ENCODE measurements around the gene TTC9B.

DNA sequence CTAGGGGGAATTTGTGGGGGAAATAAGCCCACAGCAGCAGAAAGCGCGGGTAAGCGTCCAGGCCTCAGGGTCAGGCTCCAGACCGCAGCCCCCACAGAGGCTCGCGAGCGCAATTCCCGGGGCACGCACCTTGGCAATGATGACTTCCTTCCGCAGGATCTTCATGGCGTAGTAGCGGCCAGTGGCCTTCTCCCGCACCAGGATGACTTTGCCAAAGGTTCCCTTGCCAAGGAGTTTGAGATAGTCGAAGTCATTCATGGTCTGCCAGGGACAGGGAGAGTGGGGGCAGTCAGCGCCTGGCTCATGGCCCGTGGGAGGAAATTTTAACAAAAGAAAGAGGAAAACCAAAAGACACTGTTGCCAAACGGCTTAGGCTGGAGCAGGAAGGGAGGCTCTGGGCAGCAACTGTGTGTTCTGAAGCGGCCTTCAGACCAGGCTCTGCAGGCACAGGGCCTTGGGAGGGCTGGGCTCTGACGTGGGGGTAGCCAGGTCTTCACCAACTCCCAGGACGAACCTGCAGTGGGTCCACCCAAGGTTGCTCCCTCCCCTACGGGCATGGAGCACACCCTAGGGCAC lies 23.7 kb upstream of the TTC9B start:
- TF ChIP-seq MAFK (IDR thresholded peaks at IDR 0.05; ENCODE audit: low read depth, low read length) = no peak
- no peak for TF ChIP-seq USF2 (IDR thresholded peaks at IDR 0.05; ENCODE audit: low read depth, low read length)
- TF ChIP-seq, protein P1, sequence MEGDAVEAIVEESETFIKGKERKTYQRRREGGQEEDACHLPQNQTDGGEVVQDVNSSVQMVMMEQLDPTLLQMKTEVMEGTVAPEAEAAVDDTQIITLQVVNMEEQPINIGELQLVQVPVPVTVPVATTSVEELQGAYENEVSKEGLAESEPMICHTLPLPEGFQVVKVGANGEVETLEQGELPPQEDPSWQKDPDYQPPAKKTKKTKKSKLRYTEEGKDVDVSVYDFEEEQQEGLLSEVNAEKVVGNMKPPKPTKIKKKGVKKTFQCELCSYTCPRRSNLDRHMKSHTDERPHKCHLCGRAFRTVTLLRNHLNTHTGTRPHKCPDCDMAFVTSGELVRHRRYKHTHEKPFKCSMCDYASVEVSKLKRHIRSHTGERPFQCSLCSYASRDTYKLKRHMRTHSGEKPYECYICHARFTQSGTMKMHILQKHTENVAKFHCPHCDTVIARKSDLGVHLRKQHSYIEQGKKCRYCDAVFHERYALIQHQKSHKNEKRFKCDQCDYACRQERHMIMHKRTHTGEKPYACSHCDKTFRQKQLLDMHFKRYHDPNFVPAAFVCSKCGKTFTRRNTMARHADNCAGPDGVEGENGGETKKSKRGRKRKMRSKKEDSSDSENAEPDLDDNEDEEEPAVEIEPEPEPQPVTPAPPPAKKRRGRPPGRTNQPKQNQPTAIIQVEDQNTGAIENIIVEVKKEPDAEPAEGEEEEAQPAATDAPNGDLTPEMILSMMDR (conservative IDR thresholded peaks at IDR 0.05; ENCODE audit: low read depth, low read length) = no peak
- TF ChIP-seq POLR2A (IDR thresholded peaks at IDR 0.05; ENCODE audit: low read depth, low read length) = no peak
- no peak for TF ChIP-seq SMC3 (IDR thresholded peaks at IDR 0.05; ENCODE audit: low read depth, low read length)
- TF ChIP-seq RFX5 (IDR thresholded peaks at IDR 0.05; ENCODE audit: low read depth, low read length) = no peak
- TF ChIP-seq MXI1 (IDR thresholded peaks at IDR 0.05; ENCODE audit: borderline replicate concordance, low read depth, low read length) = no peak
- no peak for TF ChIP-seq CEBPB (IDR thresholded peaks at IDR 0.05; ENCODE audit: low read depth, low read length)
- TF ChIP-seq NFE2L2 (IDR thresholded peaks at IDR 0.05; ENCODE audit: low read depth, low read length) = no peak
- TF ChIP-seq RAD21 (IDR thresholded peaks at IDR 0.05; ENCODE audit: low read length) = no peak
